Right ventricle myocardium superior (tissue), 1 donor: Measurements from ENCODE around the gene ZMPSTE24. TPM values are rescaled to one million over a fixed set of nuclear protein-coding genes. Genes with fewer than 3 reads are reported as not detected.

ENCODE experiments used
- ATAC-seq: fragments of 200-7000 bp; cut with Tn5 transposase; one replicate; pipeline ENCODE4 v1.9.1; 2020; ENCODE audit warnings: mild to moderate bottlenecking; ENCODE audit not compliant: poor library complexity
- DNase-seq: peaks from one replicate; pipeline ENCODE4 v3.0.0-alpha.2; 2020
- intact Hi-C: fragments of 100-400 bp; cut with DNase I; formaldehyde crosslinking; loops from one replicate; pipeline ENCODE4 v1.11.2; 2022
- total RNA-seq: library from RNA; stranded (reverse); fragmentation: NEBNext Ultra II Directional; extraction: Animal tissue kit (Norgen Biotek cat#: 25700); gene quantifications from one replicate; pipeline ENCODE4 v1.2.1, GENCODE V29; 2021
- donor health status: DM: no; HTN: yes; CAD: no; lungs with severe emphysema.

The ZMPSTE24 gene
- total RNA-seq, 1 donor from 2014 or later, result 35.4 TPM

GRCh38 chr1:40300651-40301050 is 42.6 kb downstream of the ZMPSTE24 start:
- DNase-seq (no peak), ATAC-seq (no peak)
- intact Hi-C loops, result no loop called here

- DNase-seq (no peak), ATAC-seq (no peak)
- intact Hi-C loops, result no loop called here
Measured at GRCh38 chr1:40301066-40301465, 43.0 kb downstream of the ZMPSTE24 start.

GRCh38 chr1:40301541-40302299 is 43.7 kb downstream of the ZMPSTE24 start:
- intact Hi-C loops, result no loop called here
- ATAC-seq (no peak), DNase-seq (no peak)

- no peak for DNase-seq
- intact Hi-C loops, result no loop called here
- ATAC-seq, result no peak
Measured at GRCh38 chr1:40302475-40302874, 44.4 kb downstream of the ZMPSTE24 start.

- no peak for DNase-seq
- no peak for ATAC-seq
- intact Hi-C loops, result no loop called here
Measured at GRCh38 chr1:40303051-40303771, 45.2 kb downstream of the ZMPSTE24 start.

GRCh38 chr1:40303790-40304189 is 45.8 kb downstream of the ZMPSTE24 start:
- ATAC-seq (no peak), DNase-seq (no peak)
- intact Hi-C loops, result no loop called here

GRCh38 chr1:40305451-40305850 is 47.4 kb downstream of the ZMPSTE24 start:
- ATAC-seq (no peak), DNase-seq (no peak)
- intact Hi-C loops, result no loop called here

- intact Hi-C loops, result no loop called here
- no peak for DNase-seq
- ATAC-seq, result no peak
Measured at GRCh38 chr1:40305871-40306270, 47.8 kb downstream of the ZMPSTE24 start.

- ATAC-seq (no peak), DNase-seq (no peak)
- intact Hi-C loops, result no loop called here
Measured at GRCh38 chr1:40306296-40306695, 48.3 kb downstream of the ZMPSTE24 start.

GRCh38 chr1:40307186-40307585 is 49.1 kb downstream of the ZMPSTE24 start:
- intact Hi-C loops, result no loop called here
- no peak for ATAC-seq
- DNase-seq, result no peak

- ATAC-seq (peak; percentile 88), DNase-seq (peak; percentile 61)
Measured at GRCh38 chr1:40308036-40308727, 50.1 kb downstream of the ZMPSTE24 start.

GRCh38 chr1:40309374-40310128 is 51.5 kb downstream of the ZMPSTE24 start:
- no peak for ATAC-seq
- intact Hi-C loops, result no loop called here
- DNase-seq, result no peak

More at GRCh38 chr1:40308036-40308727, 50.1 kb downstream of the ZMPSTE24 start:
- intact Hi-C loops, result no loop called here

GRCh38 chr1:40310129-40310461 is 52.1 kb downstream of the ZMPSTE24 start:
- intact Hi-C loops, result no loop called here

GRCh38 chr1:40310983-40311642 is 53.1 kb downstream of the ZMPSTE24 start:
- intact Hi-C loops, result no loop called here
- no peak for ATAC-seq
- no peak for DNase-seq

More at GRCh38 chr1:40310129-40310461, 52.1 kb downstream of the ZMPSTE24 start:
- DNase-seq (no peak), ATAC-seq (no peak)

GRCh38 chr1:40311692-40312091 is 53.7 kb downstream of the ZMPSTE24 start:
- intact Hi-C loops, result no loop called here
- DNase-seq (no peak), ATAC-seq (no peak)

- intact Hi-C loops, result no loop called here
- ATAC-seq (no peak), DNase-seq (peak; percentile 67)
Measured at GRCh38 chr1:40312238-40313205, 54.5 kb downstream of the ZMPSTE24 start.

GRCh38 chr1:40313329-40313957 is 55.4 kb downstream of the ZMPSTE24 start:
- intact Hi-C loops, result no loop called here
- ATAC-seq (no peak), DNase-seq (no peak)
